ENCODE measurements around the gene AGAP5. TPM values are rescaled to one million over a fixed set of nuclear protein-coding genes. Genes with fewer than 3 reads are reported as not detected.

The AGAP5 gene
- total and polyA plus RNA-seq, 9 of the 15 experiments (the other 6 are each of a cell fraction or from before 2014, with no cell fraction given): 0.32 to 7.5 (median 5.3) TPM

GRCh38 chr10:73743327-73743904, 45.5 kb upstream of the AGAP5 start (continued):
- peak; percentile 99 for TF ChIP-seq ZNF311 (CRISPR knock-in tag; IDR thresholded peaks at IDR 0.05)
- TF ChIP-seq ZNF24 (IDR thresholded peaks at IDR 0.05): no peak
- TF ChIP-seq HSF4 (CRISPR knock-in tag; IDR thresholded peaks at IDR 0.05; ENCODE audit: borderline replicate concordance): peak; percentile 95
- TF ChIP-seq MTF1 (CRISPR knock-in tag; IDR thresholded peaks at IDR 0.05; ENCODE audit: borderline replicate concordance): peak; percentile 91
- no peak; the same call in 1 of the 2 replicates for TF ChIP-seq TGIF2 (CRISPR knock-in tag; IDR thresholded peaks at IDR 0.05)
- no peak for TF ChIP-seq NFE2 (IDR thresholded peaks at IDR 0.05; ENCODE audit: low read depth)
- no peak for TF ChIP-seq THRA (IDR thresholded peaks at IDR 0.05)
- no peak for TF ChIP-seq MYNN (IDR thresholded peaks at IDR 0.05)
- no peak for TF ChIP-seq MYNN (CRISPR knock-in tag; IDR thresholded peaks at IDR 0.05)
- TF ChIP-seq ZNF668 (CRISPR knock-in tag; IDR thresholded peaks at IDR 0.05): peak; percentile 98
- no peak for TF ChIP-seq CBX2 (IDR thresholded peaks at IDR 0.05; ENCODE audit: insufficient read depth, low read length, poor library complexity, severe bottlenecking)
- TF ChIP-seq RBM17 (IDR thresholded peaks at IDR 0.05; ENCODE audit: borderline replicate concordance, low read depth, low read length): no peak
- peak; percentile 85; the same call in 1 of the 2 replicates for TF ChIP-seq ZNF830 (CRISPR knock-in tag; IDR thresholded peaks at IDR 0.05)
- peak; percentile 85 for TF ChIP-seq PHTF2 (CRISPR knock-in tag; IDR thresholded peaks at IDR 0.05)
- TF ChIP-seq TFAP4 (CRISPR knock-in tag; IDR thresholded peaks at IDR 0.05; ENCODE audit: borderline replicate concordance): no peak
- TF ChIP-seq CAMTA2 (CRISPR knock-in tag; conservative IDR thresholded peaks at IDR 0.05): no peak; the same call in 1 of the 2 replicates
- TF ChIP-seq ZNF79 (CRISPR knock-in tag; IDR thresholded peaks at IDR 0.05; ENCODE audit: low read depth): peak; percentile 95
- no peak; the same call in 1 of the 2 replicates for TF ChIP-seq ZNF764 (CRISPR knock-in tag; IDR thresholded peaks at IDR 0.05; ENCODE audit: low read depth)
- TF ChIP-seq ZNF778 (CRISPR knock-in tag; IDR thresholded peaks at IDR 0.05): no peak
- TF ChIP-seq PTBP1 (IDR thresholded peaks at IDR 0.05; ENCODE audit: low read depth, low read length): no peak
- peak; percentile 93 for TF ChIP-seq ZNF212 (CRISPR knock-in tag; IDR thresholded peaks at IDR 0.05)
- no peak for TF ChIP-seq ZBTB43 (CRISPR knock-in tag; IDR thresholded peaks at IDR 0.05)
- TF ChIP-seq NFIC (IDR thresholded peaks at IDR 0.05): no peak
- peak; percentile 94 for TF ChIP-seq ZNF239 (CRISPR knock-in tag; IDR thresholded peaks at IDR 0.05)
- peak; percentile 81; the same call in 1 of the 2 replicates for TF ChIP-seq RHOXF2B (CRISPR knock-in tag; conservative IDR thresholded peaks at IDR 0.05)
- TF ChIP-seq ZHX1 (conservative IDR thresholded peaks at IDR 0.05; ENCODE audit: low read length): no peak
